Fibroblast of villous mesenchyme (primary cell): ENCODE measurements around the gene PNMA8A. TPM values are rescaled to one million over a fixed set of nuclear protein-coding genes. Genes with fewer than 3 reads are reported as not detected.

Experiments used
- DNase-seq: peaks from one replicate; pipeline ENCODE4 v3.0.0-alpha.2; 2010; ENCODE audit warnings: low read depth
- H3K4me3 ChIP-seq: 2 replicates; pipeline ENCODE4 v1.5.1; 2011; ENCODE audit warnings: low read depth, mild to moderate bottlenecking, low read length
- total RNA-seq: library from RNA; depleted of rRNA; stranded (reverse); fragments of >200 nt; gene quantifications from 2 replicates; pipeline ENCODE4 v1.2.3, GENCODE V29; 2012
- TF ChIP-seq, protein P1 (sequence below): IDR thresholded peaks from 2 replicates; pipeline ENCODE4 v1.5.1; 2012; ENCODE audit warnings: low read depth, mild to moderate bottlenecking, low read length; ENCODE audit not compliant: insufficient read depth

PNMA8A gene, protein sequence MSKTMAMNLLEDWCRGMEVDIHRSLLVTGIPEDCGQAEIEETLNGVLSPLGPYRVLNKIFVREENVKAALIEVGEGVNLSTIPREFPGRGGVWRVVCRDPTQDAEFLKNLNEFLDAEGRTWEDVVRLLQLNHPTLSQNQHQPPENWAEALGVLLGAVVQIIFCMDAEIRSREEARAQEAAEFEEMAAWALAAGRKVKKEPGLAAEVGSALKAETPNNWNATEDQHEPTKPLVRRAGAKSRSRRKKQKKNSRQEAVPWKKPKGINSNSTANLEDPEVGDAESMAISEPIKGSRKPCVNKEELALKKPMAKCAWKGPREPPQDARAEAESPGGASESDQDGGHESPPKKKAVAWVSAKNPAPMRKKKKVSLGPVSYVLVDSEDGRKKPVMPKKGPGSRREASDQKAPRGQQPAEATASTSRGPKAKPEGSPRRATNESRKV
- total RNA-seq: 0.97 and 9.9 TPM in 2 replicates

DNA sequence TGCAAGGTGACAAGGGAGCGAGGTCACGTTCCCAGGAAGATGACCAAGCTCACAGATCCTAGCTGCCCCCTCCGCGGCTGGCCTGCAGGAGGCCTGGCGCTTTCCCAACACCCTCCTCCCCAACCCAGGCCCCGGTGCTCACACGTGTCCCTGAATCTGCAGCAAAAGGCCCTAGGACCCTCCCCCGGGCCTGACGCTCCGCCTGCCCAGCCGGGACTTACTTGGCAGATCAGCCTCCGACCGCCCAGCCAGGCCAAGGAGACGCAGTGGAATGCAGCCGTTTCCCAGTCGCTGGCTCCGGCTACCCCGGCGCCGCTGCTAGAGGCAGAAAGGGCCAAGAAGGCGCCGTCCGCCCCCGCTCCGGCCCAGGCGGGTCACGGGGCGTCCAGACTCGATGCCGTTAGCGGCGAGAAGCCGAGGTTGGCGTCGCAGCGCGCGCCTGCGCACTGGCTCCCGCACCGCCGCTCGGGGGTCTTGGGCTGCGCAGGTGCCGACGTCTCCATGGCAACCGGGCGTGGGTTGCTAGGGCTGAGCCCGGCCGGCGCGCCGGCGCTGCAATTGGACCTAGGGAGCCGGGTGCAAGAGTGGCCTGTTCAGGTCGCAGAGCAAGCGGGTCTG lies at the start of gene PNMA8A:
Gene PNMA8A (minus strand): TSS at position 448 of the 618 bp plus-strand sequence. CDS start 528 bp downstream, outside the sequence.
- TF ChIP-seq, protein P1, sequence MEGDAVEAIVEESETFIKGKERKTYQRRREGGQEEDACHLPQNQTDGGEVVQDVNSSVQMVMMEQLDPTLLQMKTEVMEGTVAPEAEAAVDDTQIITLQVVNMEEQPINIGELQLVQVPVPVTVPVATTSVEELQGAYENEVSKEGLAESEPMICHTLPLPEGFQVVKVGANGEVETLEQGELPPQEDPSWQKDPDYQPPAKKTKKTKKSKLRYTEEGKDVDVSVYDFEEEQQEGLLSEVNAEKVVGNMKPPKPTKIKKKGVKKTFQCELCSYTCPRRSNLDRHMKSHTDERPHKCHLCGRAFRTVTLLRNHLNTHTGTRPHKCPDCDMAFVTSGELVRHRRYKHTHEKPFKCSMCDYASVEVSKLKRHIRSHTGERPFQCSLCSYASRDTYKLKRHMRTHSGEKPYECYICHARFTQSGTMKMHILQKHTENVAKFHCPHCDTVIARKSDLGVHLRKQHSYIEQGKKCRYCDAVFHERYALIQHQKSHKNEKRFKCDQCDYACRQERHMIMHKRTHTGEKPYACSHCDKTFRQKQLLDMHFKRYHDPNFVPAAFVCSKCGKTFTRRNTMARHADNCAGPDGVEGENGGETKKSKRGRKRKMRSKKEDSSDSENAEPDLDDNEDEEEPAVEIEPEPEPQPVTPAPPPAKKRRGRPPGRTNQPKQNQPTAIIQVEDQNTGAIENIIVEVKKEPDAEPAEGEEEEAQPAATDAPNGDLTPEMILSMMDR: no peak
- DNase-seq: peak; percentile 72
- H3K4me3 ChIP-seq: peak within 1 kb of the TSS; percentile 43

DNA sequence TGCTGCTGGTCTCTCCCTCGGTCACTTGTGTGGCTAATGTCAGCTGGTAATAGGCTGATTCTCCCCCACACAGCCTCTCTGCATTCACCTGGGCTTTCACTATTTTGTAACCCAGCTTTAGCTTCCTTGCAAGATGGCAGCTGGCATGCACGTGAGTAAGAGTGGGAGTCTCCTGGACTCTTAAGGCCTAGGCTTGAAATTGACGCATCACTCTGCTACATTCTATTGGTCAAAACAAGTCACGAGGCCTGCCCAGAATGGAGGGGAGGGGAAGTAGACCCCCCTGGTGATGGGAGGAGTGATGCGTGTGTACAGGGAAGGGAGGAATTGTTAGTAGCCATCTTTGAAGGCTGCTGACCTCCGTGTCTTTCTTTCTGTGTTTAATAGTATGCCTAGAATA lies 49.3 kb upstream of the PNMA8A start:
- TF ChIP-seq, protein P1: no peak
- no peak for DNase-seq
- no peak overlapping the region for H3K4me3 ChIP-seq

DNA sequence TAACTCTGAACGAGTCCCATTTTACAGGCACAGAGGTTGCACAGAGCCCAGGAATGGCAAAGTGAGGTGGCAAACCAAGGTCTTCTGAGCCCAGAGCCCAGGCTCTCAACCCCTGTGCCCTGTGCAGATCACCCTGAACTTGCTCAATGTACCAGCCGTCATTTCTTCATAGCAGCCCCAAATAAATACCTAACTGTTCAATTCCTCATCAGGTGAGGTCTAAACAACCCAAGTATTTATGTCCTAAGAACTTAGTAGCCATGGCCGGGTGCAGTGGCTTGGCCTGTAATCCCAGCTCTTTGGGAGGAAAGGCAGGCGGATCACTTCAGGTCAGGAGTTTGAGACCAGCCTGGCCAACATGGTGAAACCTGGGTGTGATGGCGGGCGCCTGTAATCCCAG lies 46.1 kb upstream of the PNMA8A start:
- H3K4me3 ChIP-seq: no peak overlapping the region
- DNase-seq: no peak
- TF ChIP-seq, protein P1: no peak

DNA sequence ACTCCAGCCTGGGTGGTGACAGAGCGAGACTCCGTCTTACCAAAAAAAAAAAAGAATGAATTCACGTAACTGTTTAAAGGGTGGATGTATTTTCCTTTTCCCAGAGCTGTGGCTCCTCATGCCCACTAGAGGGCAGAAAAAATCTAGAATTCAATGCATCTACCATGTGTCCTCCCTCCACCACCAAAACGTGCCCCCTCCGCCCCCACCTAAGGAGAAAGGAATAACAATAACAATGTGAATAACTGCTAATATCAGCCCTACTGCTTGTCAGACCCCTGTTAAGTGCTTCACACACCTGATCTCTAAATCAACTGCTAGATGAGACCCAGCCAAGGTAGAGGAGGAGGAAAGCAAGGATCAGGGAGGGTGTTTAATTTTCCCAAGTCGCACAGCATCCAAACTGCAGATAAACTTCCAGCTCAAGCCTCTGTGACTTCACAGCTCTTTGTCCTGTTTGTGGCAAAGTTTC lies 44.6 kb upstream of the PNMA8A start:
- peak; percentile 35 for DNase-seq
- TF ChIP-seq, protein P1: peak; percentile 73
- no peak overlapping the region for H3K4me3 ChIP-seq

DNA sequence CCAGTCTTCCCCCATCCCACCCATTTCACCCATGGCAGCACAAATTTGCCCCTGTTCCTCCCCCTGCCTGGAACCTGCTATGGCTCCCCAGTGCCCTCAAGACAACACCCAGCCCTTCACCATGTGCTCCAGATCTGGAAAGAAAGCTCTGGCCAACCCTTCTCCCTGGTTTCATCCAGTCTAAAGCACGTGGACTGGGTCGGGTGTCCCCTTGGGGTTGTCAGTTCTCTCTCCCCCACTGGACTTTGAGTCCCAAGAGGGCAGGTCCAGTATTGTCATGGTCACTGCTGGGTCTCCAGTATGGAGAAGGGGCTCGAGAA lies 43.9 kb upstream of the PNMA8A start:
- H3K4me3 ChIP-seq: no peak overlapping the region
- no peak for DNase-seq
- TF ChIP-seq, protein P1: no peak

DNA sequence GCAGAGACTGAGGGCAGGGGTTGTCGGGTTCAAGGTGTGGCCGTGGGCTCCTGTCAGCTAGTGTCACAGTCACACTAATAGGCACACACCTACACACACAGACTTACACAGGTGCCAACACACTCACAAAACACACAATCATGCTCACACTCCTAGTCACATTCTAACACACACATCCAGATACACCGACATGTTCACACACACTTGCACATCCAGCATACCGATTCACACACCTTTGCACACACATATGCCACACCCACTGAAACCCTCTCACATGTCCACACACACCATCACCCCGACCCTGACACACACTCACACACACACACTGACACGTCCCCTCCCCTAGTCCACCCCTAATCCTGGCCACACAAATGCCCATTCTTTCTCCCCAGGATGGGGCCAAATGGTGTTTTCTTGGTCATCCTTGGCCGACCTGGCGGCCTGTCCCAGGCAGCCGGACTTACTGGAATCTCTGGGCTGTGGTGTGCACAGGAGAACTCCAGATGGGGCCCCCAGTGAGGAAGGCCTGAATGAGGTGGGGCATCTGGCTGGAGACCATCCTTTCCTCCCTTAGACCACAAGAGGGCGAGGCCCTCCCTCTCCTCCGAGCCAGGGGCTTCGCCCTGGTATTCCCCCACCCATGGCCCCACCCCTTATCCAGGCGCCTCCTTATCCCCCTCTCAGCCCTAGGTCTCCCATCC lies 43.4 kb upstream of the PNMA8A start:
- no peak overlapping the region for H3K4me3 ChIP-seq
- no peak for DNase-seq
- TF ChIP-seq, protein P1: no peak
